ENCODE measurements around the gene PQBP1. TPM values are rescaled to one million over a fixed set of nuclear protein-coding genes. Genes with fewer than 3 reads are reported as not detected.

Gene PQBP1
- polyA plus RNA-seq, 5 donors, result 69.9 to 96.9 (median 77.4) TPM

DNA sequence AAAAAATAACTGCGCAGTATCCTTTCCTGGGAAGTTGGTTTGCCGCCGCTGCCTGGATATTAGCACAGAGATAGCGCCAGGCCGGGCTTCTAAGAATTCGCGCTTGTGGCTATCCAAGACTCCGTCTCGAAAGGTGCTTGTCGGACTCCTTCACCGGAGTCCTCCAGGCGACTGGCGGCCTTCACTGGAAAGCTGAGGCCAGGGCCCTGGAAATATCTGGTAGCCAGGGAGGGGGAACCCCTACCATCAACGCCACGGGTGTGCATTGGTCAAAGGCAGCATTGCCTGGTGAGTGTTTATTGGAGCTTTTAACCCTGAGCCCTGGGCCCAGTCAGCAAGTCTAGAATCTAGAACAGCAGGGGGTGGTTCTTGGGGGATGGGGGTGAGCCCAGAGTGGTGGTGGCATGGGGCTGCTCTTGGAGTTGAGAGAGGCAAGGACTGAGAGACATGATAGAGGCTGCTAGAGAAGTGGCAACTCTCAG is 21.7 kb downstream of the PQBP1 start:
- no peak for DNase-seq

DNA sequence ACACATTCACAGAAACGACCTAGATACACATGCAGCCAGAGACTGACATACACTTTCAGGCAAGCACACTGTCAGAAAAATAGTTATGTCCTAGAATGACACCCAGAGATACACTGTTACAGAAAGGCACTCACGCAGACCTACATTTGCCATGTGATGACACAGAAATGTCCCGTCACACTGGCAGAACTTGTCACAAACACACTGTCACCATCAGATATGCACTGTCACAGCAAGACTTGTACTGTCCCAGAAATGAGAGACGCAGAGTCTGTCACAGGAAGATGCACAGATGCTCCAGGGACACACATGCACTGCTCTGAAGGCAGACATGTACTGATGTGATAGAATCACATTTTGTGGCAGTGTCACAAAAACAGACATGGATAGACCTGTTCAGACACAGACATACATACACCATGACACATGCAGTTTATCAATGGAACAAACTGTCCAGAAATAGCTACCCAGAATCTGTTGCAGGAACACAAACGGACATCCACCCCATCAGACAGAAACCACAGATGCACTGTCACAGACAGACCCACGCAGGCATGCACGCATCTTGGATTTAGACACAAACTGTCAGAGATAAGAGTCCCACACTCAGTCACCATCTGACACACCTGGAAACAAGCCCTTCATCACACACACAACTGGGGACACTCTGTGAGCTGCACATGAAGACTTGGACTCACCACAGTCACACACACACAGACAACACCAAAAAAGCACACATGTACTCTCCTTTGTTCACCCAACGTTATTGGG is 22.4 kb downstream of the PQBP1 start:
- DNase-seq, result no peak

- DNase-seq, result no peak
Measured at GRCh38 chrX:48920718-48921104, 23.0 kb downstream of the PQBP1 start.

DNA sequence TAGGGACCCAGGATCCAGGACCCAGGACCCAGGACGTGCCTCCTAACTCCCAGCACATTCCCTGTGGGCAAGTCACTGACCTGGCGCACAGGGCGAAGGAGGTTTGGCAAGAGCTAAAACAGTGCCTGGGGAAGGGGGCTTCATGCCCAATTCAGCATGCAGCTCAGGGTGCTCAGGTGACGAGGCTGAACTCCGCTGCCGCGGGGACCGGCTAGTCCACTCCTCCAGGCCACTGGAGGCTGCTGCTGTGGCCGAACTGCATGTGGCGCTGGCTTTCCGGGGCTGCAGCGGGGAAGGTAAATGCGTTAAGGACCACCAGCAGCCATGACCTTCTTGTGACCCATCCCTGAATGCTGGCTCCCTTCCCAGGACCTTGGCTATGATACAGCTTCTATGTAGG is 26.0 kb downstream of the PQBP1 start:
- DNase-seq, result no peak

DNA sequence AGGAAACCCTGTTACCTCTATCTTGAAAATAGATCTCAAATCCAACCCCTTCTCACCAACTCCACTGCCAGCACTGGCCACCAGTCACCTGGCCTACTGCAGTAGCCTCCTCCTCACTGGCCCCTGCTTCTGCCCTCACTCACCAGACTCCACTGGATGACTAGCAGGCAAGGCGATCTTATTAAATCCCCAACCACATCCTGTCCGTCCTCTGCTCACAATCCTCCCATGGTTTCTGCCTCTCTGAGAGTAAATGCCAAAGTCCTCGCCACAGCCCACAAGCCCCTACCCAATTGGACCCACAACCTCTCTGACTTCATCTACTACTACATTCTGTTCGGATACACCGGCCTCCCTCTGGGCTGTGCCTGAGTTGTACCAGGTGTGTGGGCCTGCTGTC is 26.5 kb downstream of the PQBP1 start:
- no peak for DNase-seq

GRCh38 chrX:48927123-48927522 is 29.4 kb downstream of the PQBP1 start:
- no peak for DNase-seq

- DNase-seq, result no peak
Measured at GRCh38 chrX:48927736-48928382, 30.1 kb downstream of the PQBP1 start.

DNA sequence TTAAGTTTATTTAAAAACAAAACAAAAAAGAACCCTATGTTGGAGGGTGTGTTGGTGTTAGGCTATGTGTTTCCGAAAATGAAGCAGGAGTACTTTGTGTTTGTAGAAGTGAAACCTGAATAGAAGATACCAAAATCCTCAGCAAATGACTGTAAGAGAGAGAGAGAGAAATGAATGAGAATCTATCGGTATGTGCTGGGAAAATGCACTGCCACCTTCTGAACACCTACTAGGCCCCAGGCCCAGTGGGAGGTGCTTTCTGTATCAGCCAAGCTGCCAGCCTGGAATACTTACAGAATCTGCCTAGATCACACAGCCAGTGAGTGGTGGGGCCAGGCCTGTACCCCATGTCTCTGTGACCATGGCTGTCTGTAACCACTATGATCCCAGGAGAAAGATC is 36.0 kb downstream of the PQBP1 start:
- DNase-seq, result no peak

GRCh38 chrX:48934581-48935300 is 37.0 kb downstream of the PQBP1 start:
- no peak for DNase-seq

DNA sequence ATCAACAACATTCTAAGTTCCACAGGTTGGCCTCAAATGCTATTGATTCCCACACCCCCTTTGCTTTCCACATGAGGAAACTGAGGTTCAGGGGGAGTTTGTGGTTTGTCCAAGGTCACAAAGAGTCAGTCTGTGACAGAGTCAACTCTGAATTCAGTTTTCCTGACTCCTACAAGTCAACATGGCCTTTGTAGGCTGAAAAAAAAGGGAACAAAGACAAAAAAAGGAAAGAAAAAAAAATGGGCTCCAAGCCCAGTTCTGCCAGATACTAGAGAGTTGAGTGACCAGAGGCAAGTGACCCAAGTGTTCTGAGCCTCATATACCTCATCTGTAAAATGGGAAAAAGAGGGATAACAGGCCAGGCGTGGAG is 37.6 kb downstream of the PQBP1 start:
- DNase-seq, result no peak

DNA sequence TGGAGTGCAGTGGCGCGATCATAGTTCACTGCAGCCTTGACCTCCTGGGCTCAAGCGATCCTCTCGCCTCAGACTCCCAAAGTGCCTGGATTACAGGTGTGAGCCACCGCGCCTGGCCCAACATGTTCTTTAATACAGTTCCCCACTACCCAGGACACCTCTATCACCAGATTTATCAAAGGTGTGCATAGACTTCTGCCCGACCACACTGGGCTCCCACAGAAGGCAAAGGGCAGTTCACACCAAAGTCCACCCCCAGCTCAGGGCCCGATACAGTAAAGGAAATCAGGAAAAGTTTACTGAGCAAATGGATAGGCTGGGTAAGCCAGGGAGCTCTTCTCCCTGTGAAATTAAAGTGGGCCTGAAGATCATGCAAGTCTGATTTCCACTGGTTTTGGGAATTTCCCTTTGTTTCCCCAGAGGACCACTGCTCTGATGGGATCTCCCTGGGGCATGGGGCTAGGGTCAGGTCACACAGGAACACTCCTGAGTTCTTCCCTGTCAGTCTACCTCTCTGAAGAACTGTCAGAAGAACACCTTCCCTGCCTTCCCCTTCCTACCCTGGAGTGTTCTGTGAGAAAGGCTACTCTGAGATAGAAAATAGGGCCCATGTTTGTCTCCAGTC is 38.8 kb downstream of the PQBP1 start:
- DNase-seq, result no peak

- no peak for DNase-seq
Measured at GRCh38 chrX:48937054-48937907, 39.6 kb downstream of the PQBP1 start.

DNA sequence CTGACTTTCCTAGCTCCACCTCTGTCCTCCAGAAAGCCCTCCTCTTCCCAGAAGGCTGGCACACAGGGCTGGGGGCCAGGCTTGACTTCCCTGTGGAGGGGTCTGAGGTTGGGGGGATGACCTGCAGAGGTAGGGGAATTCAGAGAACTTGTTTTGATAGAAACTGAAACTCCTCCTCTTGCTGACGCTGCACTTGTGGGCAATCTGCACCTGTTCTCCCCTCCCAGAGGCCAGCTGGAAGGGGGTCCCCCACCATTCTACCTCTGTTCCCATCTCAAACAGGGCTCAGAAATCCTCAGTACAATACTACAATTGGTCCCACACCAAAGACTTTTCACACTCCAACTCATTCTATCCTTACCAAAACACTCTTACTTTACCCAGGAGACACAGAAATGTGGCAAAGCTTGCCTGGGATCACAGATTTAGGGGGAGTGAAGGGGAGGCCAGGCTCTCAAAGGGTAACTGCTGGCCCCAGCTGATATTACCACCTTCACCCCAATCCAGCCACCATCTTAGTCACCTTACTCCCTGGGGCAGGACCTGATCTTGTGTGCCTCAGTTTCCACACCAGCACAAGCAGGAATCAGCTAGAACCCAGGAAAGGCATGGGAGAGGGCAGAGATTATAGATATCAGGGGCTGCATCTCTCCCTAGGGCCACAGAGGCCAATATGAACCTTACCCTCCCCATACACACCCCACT is 41.1 kb downstream of the PQBP1 start:
- DNase-seq, result no peak

DNA sequence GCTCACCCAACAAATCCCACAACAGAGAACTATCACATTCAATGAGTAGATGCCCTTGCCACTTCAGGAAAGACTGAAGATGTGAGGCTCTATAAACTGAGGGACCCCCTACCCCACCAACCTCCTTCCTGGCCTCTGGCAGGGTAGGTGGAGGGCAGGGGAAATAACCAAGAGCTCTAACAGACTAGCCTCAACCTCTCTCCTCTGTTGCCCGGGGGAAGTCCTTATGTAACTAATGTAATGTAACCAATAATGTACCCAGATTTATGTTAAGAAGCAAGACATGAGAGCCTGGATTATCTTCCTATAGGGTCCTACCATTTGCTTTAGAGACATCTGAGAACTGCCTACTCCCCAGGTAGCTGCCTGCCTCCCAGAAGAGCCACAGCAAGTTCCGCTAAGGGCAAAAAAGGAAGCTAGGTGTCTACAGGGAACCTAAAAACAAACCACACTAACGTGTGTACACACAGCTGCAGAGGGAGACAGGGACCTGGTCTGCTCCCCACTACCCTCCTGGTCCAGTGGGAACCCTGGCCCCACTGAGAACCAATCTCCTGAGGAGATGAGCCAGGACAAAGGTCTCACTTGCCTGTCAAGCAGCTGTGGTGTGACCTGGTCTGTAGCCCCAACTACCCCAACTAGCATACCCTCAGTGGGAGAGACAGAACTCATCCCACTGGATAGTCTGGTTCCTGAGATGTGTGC is 41.9 kb downstream of the PQBP1 start:
- no peak for DNase-seq

- no peak for DNase-seq
Measured at GRCh38 chrX:48940404-48940955, 42.8 kb downstream of the PQBP1 start.

- DNase-seq, result no peak
Measured at GRCh38 chrX:48942895-48943294, 45.2 kb downstream of the PQBP1 start.

DNA sequence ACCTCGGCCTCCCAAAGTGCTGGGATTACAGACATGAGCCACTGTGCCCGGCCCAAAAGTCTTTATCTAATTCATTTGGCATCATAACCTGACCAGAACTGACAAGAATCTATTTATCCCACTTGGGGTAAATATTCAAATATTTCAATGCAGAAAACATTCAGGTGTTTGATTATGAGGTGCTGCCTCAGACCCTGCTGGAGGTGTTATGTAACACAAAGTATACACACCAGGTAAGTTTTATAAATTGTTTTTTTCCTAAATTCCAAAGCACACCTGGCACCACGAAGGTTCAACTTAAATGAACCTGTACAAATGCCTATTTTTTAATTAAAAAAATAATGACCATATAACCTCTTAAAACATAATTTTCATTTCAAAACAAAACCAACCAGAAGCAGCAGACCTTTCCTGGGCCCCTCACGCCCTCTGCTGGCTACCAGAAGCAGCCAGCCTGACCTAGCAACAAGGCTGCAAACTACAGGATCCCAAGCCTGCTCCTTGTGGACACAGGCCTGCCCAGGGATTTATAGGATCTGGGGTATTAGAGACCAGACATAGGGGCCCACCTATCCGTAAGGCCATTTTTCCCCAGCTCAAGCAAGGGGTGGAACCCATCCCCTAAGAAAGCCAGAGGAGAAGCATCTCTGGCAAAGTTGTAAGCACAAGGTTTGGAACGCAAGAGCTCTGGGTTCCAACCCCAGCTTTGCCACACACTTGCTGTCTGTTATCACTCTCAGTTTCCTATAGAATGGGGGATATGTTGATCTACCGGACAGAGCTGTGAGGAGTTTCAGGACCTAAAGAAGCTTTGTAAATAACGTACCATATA is 48.0 kb downstream of the PQBP1 start:
- no peak for DNase-seq

GRCh38 chrX:48948589-48948988 is 50.9 kb downstream of the PQBP1 start:
- DNase-seq, result no peak
